GM13976 (cell line): ENCODE results near the gene TMEM200C.

Experiments
- DNase-seq: peaks from one replicate; pipeline ENCODE4 v3.0.0; 2012; ENCODE audit warnings: low spot score
- CTCF ChIP-seq: IDR thresholded peaks from 2 replicates; pipeline ENCODE4 v1.5.1; 2012; ENCODE audit warnings: borderline replicate concordance, mild to moderate bottlenecking; ENCODE audit not compliant: insufficient read depth; ENCODE audit errors: extremely low read depth, missing control alignments, control extremely low read depth
- in situ Hi-C: fragments of 300-500 bp; cut with MboI; formaldehyde crosslinking; loops from one replicate; pipeline ENCODE4 v1.12.0; 2022; ENCODE audit warnings: low sequenced_read_pairs, mixed read lengths, inconsistent platforms; ENCODE audit not compliant: unreplicated experiment

The TMEM200C gene

DNA sequence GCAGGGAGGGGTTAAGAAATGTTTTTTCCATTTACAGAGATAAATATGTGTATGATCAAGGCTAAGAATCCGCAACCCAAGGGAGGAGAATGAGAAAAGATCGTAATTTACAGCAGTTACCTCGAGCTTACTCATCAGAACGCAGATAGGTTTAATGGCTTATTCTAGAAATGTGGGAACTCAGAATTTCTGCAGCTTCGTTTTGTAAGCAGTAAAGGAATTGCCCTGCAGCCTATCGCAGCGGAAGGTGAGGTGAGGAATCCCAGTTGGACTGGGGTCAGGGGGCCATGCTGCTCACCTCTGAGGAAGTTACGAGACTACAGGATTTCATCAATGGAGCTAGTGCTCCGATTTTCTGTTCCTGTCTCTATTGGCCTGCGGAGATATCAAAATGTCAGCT lies 8.1 kb upstream of the TMEM200C start:
- TF ChIP-seq CTCF, result no peak
- no peak for DNase-seq
- in situ Hi-C loops, result no loop called here

GRCh38 chr18:5900262-5900661 lies 4.9 kb upstream of the TMEM200C start:
- in situ Hi-C loops, result no loop called here
- no peak for TF ChIP-seq CTCF
- no peak for DNase-seq

- TF ChIP-seq CTCF, result no peak
- in situ Hi-C loops, result loop anchor here (10.0 kb wide), 1 partner anchor 315 kb away; no protein-coding TSS in a partner anchor
- no peak for DNase-seq
Measured at GRCh38 chr18:5899835-5900234, 4.5 kb upstream of the TMEM200C start.

GRCh38 chr18:5895876-5896740 lies 786 bp upstream of the TMEM200C start:
- DNase-seq, result peak; percentile 56
- in situ Hi-C loops, result loop anchor here (10.0 kb wide), 1 partner anchor 319 kb away; no protein-coding TSS in a partner anchor

DNA sequence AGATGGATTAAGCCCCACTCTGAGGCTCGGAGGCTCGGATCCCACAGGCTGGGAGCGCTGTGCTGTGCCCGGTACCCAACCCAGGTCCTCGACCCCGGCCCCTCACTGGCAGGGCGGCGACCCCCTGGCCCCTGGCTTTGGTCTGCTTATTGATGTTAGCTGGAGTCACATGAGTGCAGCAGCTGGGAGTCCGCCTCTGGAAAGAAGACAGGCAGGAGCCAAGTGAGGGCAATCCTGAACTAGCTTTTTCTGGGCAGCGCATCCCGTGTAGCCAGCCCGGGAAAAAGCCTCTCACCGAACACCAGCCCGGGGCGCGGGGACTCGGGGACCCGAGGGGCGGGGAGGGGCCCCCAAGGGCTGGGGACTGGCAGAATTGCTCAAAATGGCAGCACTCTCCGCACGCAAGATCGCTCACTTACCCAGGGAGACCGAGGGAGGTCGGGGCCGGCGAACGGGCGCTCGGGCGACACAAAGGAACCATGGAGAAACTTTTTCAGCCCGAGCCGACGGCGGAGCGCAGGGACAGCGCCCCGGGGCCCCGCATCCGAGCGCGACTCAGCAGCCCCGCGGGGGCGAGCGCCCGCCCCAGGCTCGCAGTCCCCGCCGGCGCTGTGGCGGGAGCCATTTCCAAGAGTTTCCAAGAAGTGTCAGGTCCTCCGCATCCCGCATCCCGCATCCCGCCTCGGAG lies 567 bp downstream of the TMEM200C start:
- in situ Hi-C loops, result loop anchor here (10.0 kb wide), 1 partner anchor 320 kb away; no protein-coding TSS in a partner anchor
- TF ChIP-seq CTCF, result no peak
- DNase-seq, result peak; percentile 57

More at GRCh38 chr18:5895876-5896740, 786 bp upstream of the TMEM200C start:
- TF ChIP-seq CTCF, result no peak

DNA sequence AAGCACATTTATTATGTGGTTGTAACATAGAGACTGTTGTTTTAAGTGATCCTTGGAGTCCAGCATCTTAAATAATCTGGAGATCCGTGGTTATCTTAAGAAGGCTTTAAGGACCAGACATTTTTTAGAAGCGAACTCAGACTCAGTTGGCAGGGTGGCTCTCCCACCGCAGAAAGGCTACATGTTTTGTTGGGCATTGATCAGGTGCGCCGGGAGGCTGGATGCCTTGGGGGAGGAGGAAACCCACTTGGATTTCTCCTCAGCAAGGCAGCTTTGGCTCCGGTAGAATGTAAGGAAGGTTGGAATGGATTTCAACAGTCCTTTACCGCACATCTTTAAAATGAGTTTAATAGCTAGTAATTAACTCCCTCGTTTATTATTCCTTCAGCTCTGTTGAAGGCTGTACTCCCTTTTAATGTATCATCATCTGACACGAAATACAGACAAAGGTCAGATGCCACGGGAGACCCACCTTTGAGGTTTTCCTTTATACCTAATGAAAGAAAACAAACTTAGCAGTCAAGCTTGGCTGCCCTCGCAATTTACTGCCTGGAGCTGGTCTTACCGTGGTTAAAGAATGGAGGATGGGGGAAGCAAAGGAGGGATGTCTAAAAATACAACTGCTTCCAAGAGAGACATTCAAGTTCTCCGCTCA lies 1.2 kb downstream of the TMEM200C start:
- DNase-seq, result no peak
- no peak for TF ChIP-seq CTCF
- in situ Hi-C loops, result loop anchor here (10.0 kb wide), 1 partner anchor 321 kb away; no protein-coding TSS in a partner anchor
